HepG2 (cell line): ENCODE results near the gene ID4. TPM values are rescaled to one million over a fixed set of nuclear protein-coding genes. Genes with fewer than 3 reads are reported as not detected.
A peak's percentile ranks its signal among the peaks of the same experiment; 100 is the strongest.

Source experiments
- ATAC-seq: fragments of 200-7000 bp; cut with Tn5 transposase; 3 replicates; pipeline ENCODE4 v1.9.1; 2020; ENCODE audit warnings: mild to moderate bottlenecking, moderate library complexity
- BruUV-seq: library from RNA; stranded (reverse); fragments of 400-500 nt; replicated peaks from 2 replicates; lab custom pipeline; 2021; lab: Mats Ljungman, UMichigan
- CTCF ChIA-PET: fragments of 300-600 bp; formaldehyde crosslinking; extraction: SDS; loops from one replicate; lab custom pipeline; 2021; ENCODE audit warnings: low total read pairs, inconsistent platforms, low intra/inter-chr PET ratio; lab: Yijun Ruan, JAX
- POLR2A ChIA-PET: fragments of 350-600 bp; sonication (Branson Sonifier 250); formaldehyde crosslinking; loops from one replicate; lab custom pipeline; 2020; ENCODE audit warnings: antibody characterized with exemption, inconsistent platforms; lab: Yijun Ruan, JAX
- DNase-seq: peaks from one replicate; pipeline ENCODE4 v3.0.0-alpha.2; 2015; ENCODE audit warnings: low spot score
- FAIRE-seq: peaks from 3 replicates; lab custom pipeline; 2011; peaks lifted over from hg19 to GRCh38; lab: Jason Lieb, UNC
- H2AFZ ChIP-seq: one replicate; pipeline ENCODE4 v1.6.1; 2011; ENCODE audit warnings: low read length, inconsistent platforms
- H3K27ac ChIP-seq: fragments of 300-600 bp; 3 replicates; pipeline ENCODE4 v1.8.0; 2011; ENCODE audit warnings: mixed run types, mild to moderate bottlenecking, mixed read lengths, low read length, inconsistent platforms; ENCODE audit not compliant: insufficient read depth; ENCODE audit errors: extremely low read length
- H3K27me3 ChIP-seq, 2 experiments: fragments of 200-600 bp in 1 of 2; 2 replicates in 1 of 2; 3 replicates in 1 of 2; pipeline versions ENCODE4 v1.6.0 to v1.8.0; 2011; ENCODE audit warnings: low read length in 2 of 2, mild to moderate bottlenecking in 2 of 2, moderate library complexity in 2 of 2, inconsistent platforms in 1 of 2; ENCODE audit not compliant: insufficient read depth in 2 of 2, control insufficient read depth in 1 of 2
- H3K36me3 ChIP-seq, 2 experiments: fragments of 200-600 bp in 1 of 2; replicated peaks in 1 of 2; 2 replicates in 1 of 2; 3 replicates in 1 of 2; pipeline versions ENCODE4 v1.5.1 to v1.8.0; 2011; ENCODE audit warnings: low read length in 2 of 2, inconsistent platforms in 1 of 2; ENCODE audit not compliant: insufficient read depth in 2 of 2, control insufficient read depth in 1 of 2
- H3K4me1 ChIP-seq: 2 replicates; pipeline ENCODE4 v1.5.1; 2012; ENCODE audit warnings: low read length, inconsistent platforms; ENCODE audit not compliant: insufficient read depth
- H3K4me2 ChIP-seq: 2 replicates; pipeline ENCODE4 v1.6.0; 2011; ENCODE audit warnings: low read depth, low read length, inconsistent platforms
- H3K4me3 ChIP-seq, 3 experiments: fragments of 200-600 bp in 1 of 3; sonication (generic), shearing (Covaris generic) in 1 of 3; replicated peaks in 1 of 3; 2 replicates each; pipeline ENCODE4 v1.5.1; 2011 to 2016; ENCODE audit warnings: low read length in 3 of 3, inconsistent platforms in 2 of 3, low read depth in 2 of 3, mild to moderate bottlenecking in 2 of 3, control low read depth in 1 of 3, mixed read lengths in 1 of 3; ENCODE audit not compliant: insufficient read depth in 1 of 3
- H3K79me2 ChIP-seq: one replicate; pipeline ENCODE4 v1.6.1; 2011; ENCODE audit warnings: low read length, inconsistent platforms; ENCODE audit not compliant: insufficient read depth
- H3K9ac ChIP-seq: 2 replicates; pipeline ENCODE4 v1.6.0; 2011; ENCODE audit warnings: mild to moderate bottlenecking, low read depth, low read length, inconsistent platforms; ENCODE audit not compliant: insufficient read depth
- H3K9me3 ChIP-seq: 2 replicates; pipeline ENCODE4 v1.5.1; 2012; ENCODE audit warnings: mild to moderate bottlenecking, low read length
- H4K20me1 ChIP-seq: 2 replicates; pipeline ENCODE4 v1.6.0; 2011; ENCODE audit warnings: inconsistent platforms, mild to moderate bottlenecking, low read length, moderate library complexity; ENCODE audit not compliant: insufficient read depth
- GATAD1 ChIP-seq: IDR thresholded peaks from 2 replicates; pipeline ENCODE4 v1.6.1; 2016; ENCODE audit warnings: missing genetic modification reagents, missing compliant biosample characterization
- ISL2 ChIP-seq: sonication (generic); formaldehyde crosslinking; IDR thresholded peaks from 2 replicates; pipeline ENCODE4 v1.5.0; 2020; ENCODE audit warnings: missing genetic modification reagents
- NR2C2 ChIP-seq: sonication (generic); formaldehyde crosslinking; IDR thresholded peaks from 2 replicates; pipeline ENCODE4 v1.4.0; 2020; ENCODE audit warnings: missing genetic modification reagents, mild to moderate bottlenecking, moderate library complexity, borderline replicate concordance
- SAP130 ChIP-seq: IDR thresholded peaks from 2 replicates; pipeline ENCODE4 v1.6.1; 2016; ENCODE audit warnings: low read depth
- SOX13 ChIP-seq, 3 experiments: fragments of 450-650 bp in 1 of 3; sonication (generic) in 1 of 3; formaldehyde crosslinking in 1 of 3; IDR thresholded peaks in 2 of 3; conservative IDR thresholded peaks in 1 of 3; 2 replicates each; pipeline versions ENCODE4 v1.5.0 to v1.6.1; 2016 to 2020; ENCODE audit warnings: antibody characterized with exemption in 1 of 3, mild to moderate bottlenecking in 1 of 3, missing compliant biosample characterization in 1 of 3, missing genetic modification reagents in 1 of 3, moderate library complexity in 1 of 3
- SOX6 ChIP-seq, 2 experiments: fragments of 450-650 bp in 1 of 2; sonication (generic) in 1 of 2; formaldehyde crosslinking in 1 of 2; IDR thresholded peaks; 2 replicates each; pipeline versions ENCODE4 v1.4.0 to v1.6.1; 2017 to 2020; ENCODE audit warnings: antibody characterized with exemption in 1 of 2, mild to moderate bottlenecking in 1 of 2, missing genetic modification reagents in 1 of 2
- TMF1 ChIP-seq: sonication (generic); formaldehyde crosslinking; IDR thresholded peaks from 2 replicates; pipeline ENCODE4 v1.8.1; 2022; ENCODE audit warnings: low read depth, missing genetic modification reagents
- ZNF629 ChIP-seq: sonication (generic); formaldehyde crosslinking; conservative IDR thresholded peaks from 2 replicates; pipeline ENCODE4 v1.5.0; 2020; ENCODE audit warnings: missing genetic modification reagents
- WGBS: methylation state at CpG from one replicate; pipeline ENCODE4 v1.1.6; 2017; ENCODE audit warnings: low lambda C conversion rate; 5-methylcytosine and 5-hydroxymethylcytosine counted together
- in situ Hi-C: cut with HindIII; loops from 2 replicates; pipeline ENCODE4 v1.10.0; 2017; ENCODE audit warnings: low pct_unique_long_range_greater_than_20kb; ENCODE audit not compliant: extremely low pct_ligation_motif_present
- intact Hi-C: fragments of 100-400 bp; cut with micrococcal nuclease; formaldehyde crosslinking; loops from one replicate; pipeline ENCODE4 v1.10.0; 2022; ENCODE audit not compliant: unreplicated experiment
- polyA plus RNA-seq, 8 experiments: library from polyadenylated mRNA; depleted of rRNA in 3 of 8; stranded (reverse) in 7 of 8; unstranded in 1 of 8; fragments of >200 nt; fragmentation: Illumina TruSeq in 4 of 8; extraction: Trizol in 4 of 8; gene quantifications; 2 replicates each; pipeline versions ENCODE4 v1.2.1 to v1.2.3, GENCODE V29; 2011 to 2016; ENCODE audit warnings: low read depth in 4 of 8, missing spikeins in 1 of 8, mixed read lengths in 1 of 8; ENCODE audit not compliant: insufficient read depth in 1 of 8
- total RNA-seq, 5 experiments: library from RNA; depleted of rRNA; stranded (reverse); fragments of >200 nt; fragmentation: Illumina TruSeq; extraction: Trizol; gene quantifications; 2 replicates each; pipeline ENCODE4 v1.2.3, GENCODE V29; 2016; ENCODE audit warnings: low read depth in 1 of 5

The ID4 gene
- total and polyA plus RNA-seq, 2 of the 13 experiments (the other 11 are each of a cell fraction or from before 2014, with no cell fraction given) = 0.20 to 0.44 TPM

GRCh38 chr6:19844689-19845088 is 7.5 kb downstream of the ID4 start:
- Histone ChIP-seq H3K79me2 (no peaks in the 10 kb centered on the region), H3K9me3 (no peaks in the 10 kb centered on the region)
- FAIRE-seq = no peak
- TF ChIP-seq SOX13 (IDR thresholded peaks at IDR 0.05) (no peak), SOX13 (CRISPR knock-in tag; conservative IDR thresholded peaks at IDR 0.05 in 1 of 2, IDR thresholded peaks at IDR 0.05 in 1 of 2) (no peak), TMF1 (CRISPR knock-in tag) (no peak), ISL2 (CRISPR knock-in tag) (no peak), SAP130 (CRISPR knock-in tag) (no peak), SOX6 (IDR thresholded peaks at IDR 0.05) (0 out of 2 replicates have a peak, but pooled peaks have one; percentile 24), SOX6 (CRISPR knock-in tag; IDR thresholded peaks at IDR 0.05) (no peak), NR2C2 (CRISPR knock-in tag) (no peak), GATAD1 (no peak), ZNF629 (CRISPR knock-in tag) (no peak)
- TF ChIP-seq, all 625 proteins: peak for 1
- no peak overlapping the region for H2AFZ ChIP-seq
- no peaks in the 10 kb centered on the region for H3K36me3 ChIP-seq
- POLR2A ChIA-PET = no interaction called here
- H3K9ac ChIP-seq = no peak overlapping the region
- intact Hi-C loops = no loop called here
- WGBS = 83% methylated on average over 2 of the region's 2 CpGs
- no peak overlapping the region for H3K27ac ChIP-seq
- H3K4me2 ChIP-seq = no peak overlapping the region
- H3K4me3 ChIP-seq = no peak overlapping the region
- DNase-seq (no peak), ATAC-seq (no peak)
- CTCF ChIA-PET = no interaction called here
- no peaks in the 10 kb centered on the region for H3K27me3 ChIP-seq
- H4K20me1 ChIP-seq = no peaks in the 10 kb centered on the region
- no TSS peak for BruUV-seq
- H3K4me1 ChIP-seq = peaks cover 43% of the 10 kb centered on the region
- in situ Hi-C loops = loop anchor here (25.0 kb wide), 1 partner anchor 1582 kb away; the partner anchor contains the start of gene DEK
